Measurements from ENCODE around the gene MSL2.

GRCh38 chr3:136194409-136195257 is 1.5 kb downstream of the MSL2 start:
- TF ChIP-seq, protein P1, sequence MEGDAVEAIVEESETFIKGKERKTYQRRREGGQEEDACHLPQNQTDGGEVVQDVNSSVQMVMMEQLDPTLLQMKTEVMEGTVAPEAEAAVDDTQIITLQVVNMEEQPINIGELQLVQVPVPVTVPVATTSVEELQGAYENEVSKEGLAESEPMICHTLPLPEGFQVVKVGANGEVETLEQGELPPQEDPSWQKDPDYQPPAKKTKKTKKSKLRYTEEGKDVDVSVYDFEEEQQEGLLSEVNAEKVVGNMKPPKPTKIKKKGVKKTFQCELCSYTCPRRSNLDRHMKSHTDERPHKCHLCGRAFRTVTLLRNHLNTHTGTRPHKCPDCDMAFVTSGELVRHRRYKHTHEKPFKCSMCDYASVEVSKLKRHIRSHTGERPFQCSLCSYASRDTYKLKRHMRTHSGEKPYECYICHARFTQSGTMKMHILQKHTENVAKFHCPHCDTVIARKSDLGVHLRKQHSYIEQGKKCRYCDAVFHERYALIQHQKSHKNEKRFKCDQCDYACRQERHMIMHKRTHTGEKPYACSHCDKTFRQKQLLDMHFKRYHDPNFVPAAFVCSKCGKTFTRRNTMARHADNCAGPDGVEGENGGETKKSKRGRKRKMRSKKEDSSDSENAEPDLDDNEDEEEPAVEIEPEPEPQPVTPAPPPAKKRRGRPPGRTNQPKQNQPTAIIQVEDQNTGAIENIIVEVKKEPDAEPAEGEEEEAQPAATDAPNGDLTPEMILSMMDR (optimal IDR thresholded peaks at IDR 0.05 in 1 of 3, IDR thresholded peaks at IDR 0.05 in 1 of 3, conservative IDR thresholded peaks at IDR 0.05 in 1 of 3; ENCODE audit: extremely low read depth in 1 of 3, insufficient read depth in 2 of 3, low read length in 3 of 3) = no peak
- TF ChIP-seq EZH2 (IDR thresholded peaks at IDR 0.05; ENCODE audit: low read length) = no peak

Measured in keratinocyte (primary cell).